ENCODE results near the gene SYNM.

DNA sequence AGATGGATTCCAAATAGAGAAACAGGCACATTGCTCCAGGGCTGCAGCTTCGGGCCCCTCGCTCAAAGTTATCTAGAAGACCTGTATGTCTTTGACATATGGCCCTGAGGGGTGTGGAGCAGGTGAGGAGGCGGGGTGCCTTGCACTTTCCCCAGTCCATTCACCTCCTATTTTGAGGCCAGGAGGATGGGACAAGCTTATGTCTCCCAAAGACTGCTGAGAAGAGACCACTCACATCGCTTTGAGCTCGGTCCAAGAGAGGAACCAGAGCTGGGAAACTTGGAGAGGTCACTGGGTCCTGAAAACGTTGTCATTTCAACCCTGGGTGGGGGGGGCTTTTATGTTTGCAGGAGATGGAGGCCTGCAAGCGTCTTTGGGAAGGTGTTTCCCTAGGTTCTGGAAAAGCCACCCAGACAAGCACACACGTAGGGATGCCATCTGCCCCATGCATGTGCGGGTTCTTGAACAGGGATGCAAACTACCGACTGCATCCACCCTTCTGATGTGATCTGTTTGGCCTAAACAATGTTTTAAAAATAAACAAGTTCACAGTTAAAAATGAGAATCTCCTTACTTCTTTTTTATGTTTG, 33.7 kb upstream of the SYNM start:
- TF ChIP-seq, protein P1, sequence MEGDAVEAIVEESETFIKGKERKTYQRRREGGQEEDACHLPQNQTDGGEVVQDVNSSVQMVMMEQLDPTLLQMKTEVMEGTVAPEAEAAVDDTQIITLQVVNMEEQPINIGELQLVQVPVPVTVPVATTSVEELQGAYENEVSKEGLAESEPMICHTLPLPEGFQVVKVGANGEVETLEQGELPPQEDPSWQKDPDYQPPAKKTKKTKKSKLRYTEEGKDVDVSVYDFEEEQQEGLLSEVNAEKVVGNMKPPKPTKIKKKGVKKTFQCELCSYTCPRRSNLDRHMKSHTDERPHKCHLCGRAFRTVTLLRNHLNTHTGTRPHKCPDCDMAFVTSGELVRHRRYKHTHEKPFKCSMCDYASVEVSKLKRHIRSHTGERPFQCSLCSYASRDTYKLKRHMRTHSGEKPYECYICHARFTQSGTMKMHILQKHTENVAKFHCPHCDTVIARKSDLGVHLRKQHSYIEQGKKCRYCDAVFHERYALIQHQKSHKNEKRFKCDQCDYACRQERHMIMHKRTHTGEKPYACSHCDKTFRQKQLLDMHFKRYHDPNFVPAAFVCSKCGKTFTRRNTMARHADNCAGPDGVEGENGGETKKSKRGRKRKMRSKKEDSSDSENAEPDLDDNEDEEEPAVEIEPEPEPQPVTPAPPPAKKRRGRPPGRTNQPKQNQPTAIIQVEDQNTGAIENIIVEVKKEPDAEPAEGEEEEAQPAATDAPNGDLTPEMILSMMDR (IDR thresholded peaks at IDR 0.05; ENCODE audit: poor library complexity, severe bottlenecking): no peak
- TF ChIP-seq, protein P2, sequence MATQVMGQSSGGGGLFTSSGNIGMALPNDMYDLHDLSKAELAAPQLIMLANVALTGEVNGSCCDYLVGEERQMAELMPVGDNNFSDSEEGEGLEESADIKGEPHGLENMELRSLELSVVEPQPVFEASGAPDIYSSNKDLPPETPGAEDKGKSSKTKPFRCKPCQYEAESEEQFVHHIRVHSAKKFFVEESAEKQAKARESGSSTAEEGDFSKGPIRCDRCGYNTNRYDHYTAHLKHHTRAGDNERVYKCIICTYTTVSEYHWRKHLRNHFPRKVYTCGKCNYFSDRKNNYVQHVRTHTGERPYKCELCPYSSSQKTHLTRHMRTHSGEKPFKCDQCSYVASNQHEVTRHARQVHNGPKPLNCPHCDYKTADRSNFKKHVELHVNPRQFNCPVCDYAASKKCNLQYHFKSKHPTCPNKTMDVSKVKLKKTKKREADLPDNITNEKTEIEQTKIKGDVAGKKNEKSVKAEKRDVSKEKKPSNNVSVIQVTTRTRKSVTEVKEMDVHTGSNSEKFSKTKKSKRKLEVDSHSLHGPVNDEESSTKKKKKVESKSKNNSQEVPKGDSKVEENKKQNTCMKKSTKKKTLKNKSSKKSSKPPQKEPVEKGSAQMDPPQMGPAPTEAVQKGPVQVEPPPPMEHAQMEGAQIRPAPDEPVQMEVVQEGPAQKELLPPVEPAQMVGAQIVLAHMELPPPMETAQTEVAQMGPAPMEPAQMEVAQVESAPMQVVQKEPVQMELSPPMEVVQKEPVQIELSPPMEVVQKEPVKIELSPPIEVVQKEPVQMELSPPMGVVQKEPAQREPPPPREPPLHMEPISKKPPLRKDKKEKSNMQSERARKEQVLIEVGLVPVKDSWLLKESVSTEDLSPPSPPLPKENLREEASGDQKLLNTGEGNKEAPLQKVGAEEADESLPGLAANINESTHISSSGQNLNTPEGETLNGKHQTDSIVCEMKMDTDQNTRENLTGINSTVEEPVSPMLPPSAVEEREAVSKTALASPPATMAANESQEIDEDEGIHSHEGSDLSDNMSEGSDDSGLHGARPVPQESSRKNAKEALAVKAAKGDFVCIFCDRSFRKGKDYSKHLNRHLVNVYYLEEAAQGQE (IDR thresholded peaks at IDR 0.05; ENCODE audit: borderline replicate concordance): no peak
- TF ChIP-seq POLR2AphosphoS5 (IDR thresholded peaks at IDR 0.05) (no peak), EZH2 (IDR thresholded peaks at IDR 0.05; ENCODE audit: borderline replicate concordance, insufficient read depth, low read length, poor library complexity, severe bottlenecking) (no peak), TAF1 (IDR thresholded peaks at IDR 0.05; ENCODE audit: low read depth) (no peak), EP300 (conservative IDR thresholded peaks at IDR 0.05; ENCODE audit: poor library complexity, severe bottlenecking) (no peak), SMC3 (conservative IDR thresholded peaks at IDR 0.05; ENCODE audit: poor library complexity) (no peak), MXI1 (conservative IDR thresholded peaks at IDR 0.05; ENCODE audit: poor library complexity, severe bottlenecking) (no peak), RAD21 (conservative IDR thresholded peaks at IDR 0.05) (no peak)
